Adrenal gland (tissue), 12 donors: ENCODE results near the gene UVRAG. TPM values are rescaled to one million over a fixed set of nuclear protein-coding genes. Genes with fewer than 3 reads are reported as not detected.

ENCODE experiments used
- DNase-seq, 7 donors: peaks; one replicate each; pipeline ENCODE4 v3.0.0-alpha.2; 2019 to 2020
- H3K27ac ChIP-seq, 5 donors: fragments of 200-600 bp; sonication (generic) in 4 of 5; 1 replicate in 3 of 5; 2 replicates in 2 of 5; pipeline versions ENCODE4 v1.5.1 to v1.8.0; 2016 to 2020; ENCODE audit warnings: mild to moderate bottlenecking in 1 of 5
- H3K27me3 ChIP-seq: fragments of 200-600 bp; 2 replicates; pipeline ENCODE4 v1.8.0; 2021
- H3K36me3 ChIP-seq, 2 donors: fragments of 200-600 bp; replicated peaks in 1 of 2; 1 replicate in 1 of 2; 2 replicates in 1 of 2; pipeline versions ENCODE4 v1.5.1 to v1.8.0; 2018 to 2022
- H3K4me1 ChIP-seq, 2 donors: fragments of 200-600 bp; replicated peaks in 1 of 2; 1 replicate in 1 of 2; 2 replicates in 1 of 2; pipeline versions ENCODE4 v1.5.1 to v1.8.0; 2018 to 2021
- H3K4me3 ChIP-seq, 4 donors: fragments of 200-600 bp; sonication (generic) in 3 of 4; one replicate each; pipeline ENCODE4 v1.5.1; 2016 to 2018
- H3K9me3 ChIP-seq, 3 donors: fragments of 200-600 bp; sonication (generic) in 1 of 3; replicated peaks in 1 of 3; 1 replicate in 2 of 3; 2 replicates in 1 of 3; pipeline versions ENCODE4 v1.5.1 to v1.8.0; 2016 to 2021
- POLR2A ChIP-seq, 2 donors: fragments of 450-650 bp; IDR thresholded peaks; one replicate each; pipeline ENCODE4 v1.6.1; 2017; ENCODE audit warnings: antibody characterized with exemption in 2 of 2, mild to moderate bottlenecking in 2 of 2, moderate library complexity in 1 of 2
- WGBS, 4 donors: extraction: QIAGEN DNeasy Blood & Tissue Kit in 2 of 4; methylation state at CpG; one replicate each; pipeline versions ENCODE4 v1.1.5 to v1.1.7; 2013 to 2017; 5-methylcytosine and 5-hydroxymethylcytosine counted together
- intact Hi-C, 2 donors: fragments of 100-400 bp; cut with DNase I; formaldehyde crosslinking; loops; one replicate each; pipeline versions ENCODE4 v1.14.1 to v1.15.0; 2022 to 2023
- polyA plus RNA-seq, 3 donors: library from polyadenylated mRNA; stranded (reverse); fragments of 200-250 nt in 2 of 3; fragments of 350-450 nt in 1 of 3; fragmentation: Illumina TruSeq in 1 of 3; extraction: RNeasy Lipid Tissue Mini Kit (QIAGEN cat#74804) in 1 of 3; gene quantifications; one replicate each; pipeline ENCODE4 v1.2.3, GENCODE V29; 2013 to 2014
- total RNA-seq, 9 donors: library from RNA; depleted of rRNA in 4 of 9; stranded (reverse); fragments of >200 nt in 4 of 9; fragments of 120-200 nt in 1 of 9; fragmentation: NEBNext Ultra II Directional in 1 of 9; extraction: Animal tissue kit (Norgen Biotek cat#: 25700) in 1 of 9; gene quantifications; one replicate each; pipeline versions ENCODE4 v1.1.0 to v1.2.4, GENCODE V29; 2013 to 2023
- TF ChIP-seq, protein P1 (sequence below), 6 experiments: fragments of 450-650 bp in 4 of 6; fragments of 200-600 bp in 2 of 6; sonication (generic) in 1 of 6; IDR thresholded peaks; 1 replicate in 5 of 6; 2 replicates in 1 of 6; pipeline versions ENCODE4 v1.5.1 to v1.8.0; 2016 to 2021; ENCODE audit warnings: antibody characterized with exemption in 6 of 6, mild to moderate bottlenecking in 2 of 6, moderate library complexity in 1 of 6
- donor health status: healthy with polysubstance abuse.
- donor health status: Bipolar disorder and iron deficiency.
- donor health status: DM: yes; HTN: yes; CAD: no.
- donor health status: DM: no; HTN: no; CAD: no.
- donor health status: DM: no; HTN: no; CAD: no.
- donor health status: DM: yes; HTN: yes; CAD: no.

UVRAG gene
- total and polyA plus RNA-seq, 12 donors = 10.9 to 61.4 (median 28.5) TPM

DNA sequence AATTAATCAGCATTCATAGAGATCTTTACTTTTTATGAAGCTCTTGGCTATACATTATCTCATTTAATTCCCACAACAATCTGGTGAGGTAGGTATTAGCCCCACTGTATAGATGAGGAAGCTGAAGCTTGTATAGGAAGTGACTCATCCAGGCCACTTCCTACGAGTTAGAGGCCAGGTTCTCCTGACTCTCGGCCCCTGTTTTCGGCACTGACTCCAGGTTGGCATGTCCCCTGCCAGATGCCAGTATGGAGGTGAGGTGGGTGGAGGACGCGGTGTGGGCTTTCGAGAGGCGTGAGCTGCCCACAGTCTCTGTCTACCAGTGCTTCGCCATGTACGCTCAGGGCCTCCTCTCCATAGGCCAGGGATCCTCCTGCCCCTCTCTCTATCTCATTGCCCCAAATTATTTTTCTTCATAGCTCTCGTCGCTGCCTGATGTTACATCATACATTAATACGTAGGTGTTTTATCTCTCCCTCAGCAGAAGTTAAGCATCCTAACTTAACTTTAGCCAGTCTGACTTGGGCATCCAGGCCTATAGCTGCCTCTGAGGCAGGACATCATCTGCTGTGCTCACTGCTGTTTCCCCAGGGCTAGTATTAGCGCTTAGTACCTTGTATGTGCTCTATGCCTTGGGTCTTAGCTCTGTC lies 37.4 kb upstream of the UVRAG start:
- Histone ChIP-seq H3K27ac (no peak overlapping the region), H3K36me3 (no peaks in the 10 kb centered on the region), H3K4me1 (no peaks in the 10 kb centered on the region), H3K27me3 (no peaks in the 10 kb centered on the region), H3K4me3 (no peak overlapping the region), H3K9me3 (no peaks in the 10 kb centered on the region)
- WGBS, 4 donors = 78 to 91% (median 87%) methylated on average over 13 of the region's 13 CpGs
- intact Hi-C loops = no loop called here
- TF ChIP-seq POLR2A (IDR thresholded peaks at IDR 0.05) = no peak
- TF ChIP-seq, protein P1, sequence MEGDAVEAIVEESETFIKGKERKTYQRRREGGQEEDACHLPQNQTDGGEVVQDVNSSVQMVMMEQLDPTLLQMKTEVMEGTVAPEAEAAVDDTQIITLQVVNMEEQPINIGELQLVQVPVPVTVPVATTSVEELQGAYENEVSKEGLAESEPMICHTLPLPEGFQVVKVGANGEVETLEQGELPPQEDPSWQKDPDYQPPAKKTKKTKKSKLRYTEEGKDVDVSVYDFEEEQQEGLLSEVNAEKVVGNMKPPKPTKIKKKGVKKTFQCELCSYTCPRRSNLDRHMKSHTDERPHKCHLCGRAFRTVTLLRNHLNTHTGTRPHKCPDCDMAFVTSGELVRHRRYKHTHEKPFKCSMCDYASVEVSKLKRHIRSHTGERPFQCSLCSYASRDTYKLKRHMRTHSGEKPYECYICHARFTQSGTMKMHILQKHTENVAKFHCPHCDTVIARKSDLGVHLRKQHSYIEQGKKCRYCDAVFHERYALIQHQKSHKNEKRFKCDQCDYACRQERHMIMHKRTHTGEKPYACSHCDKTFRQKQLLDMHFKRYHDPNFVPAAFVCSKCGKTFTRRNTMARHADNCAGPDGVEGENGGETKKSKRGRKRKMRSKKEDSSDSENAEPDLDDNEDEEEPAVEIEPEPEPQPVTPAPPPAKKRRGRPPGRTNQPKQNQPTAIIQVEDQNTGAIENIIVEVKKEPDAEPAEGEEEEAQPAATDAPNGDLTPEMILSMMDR (IDR thresholded peaks at IDR 0.05) = no peak
- no peak for DNase-seq

DNA sequence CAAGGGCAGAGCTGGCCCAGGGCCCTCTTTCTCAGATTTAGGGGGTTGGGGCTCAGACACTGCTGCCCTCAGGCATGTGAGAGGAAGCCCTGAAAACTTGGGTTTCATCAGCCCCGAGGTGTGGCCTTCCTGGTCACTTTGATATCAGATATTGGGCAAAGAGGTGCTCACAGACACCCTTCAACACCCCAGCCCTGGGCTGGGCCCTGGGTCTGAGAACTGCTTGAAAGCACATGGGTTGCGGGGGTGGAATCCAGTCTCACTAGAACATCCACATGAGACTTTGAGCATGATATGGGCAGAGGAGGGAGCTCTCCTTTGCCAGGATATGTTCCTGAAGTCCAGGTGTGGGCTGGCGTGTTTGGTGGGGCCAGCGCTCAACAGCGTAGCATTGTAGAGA lies 36.0 kb upstream of the UVRAG start:
- H3K27me3 ChIP-seq = no peaks in the 10 kb centered on the region
- H3K4me1 ChIP-seq = no peaks in the 10 kb centered on the region
- no peak overlapping the region for H3K27ac ChIP-seq
- WGBS, 4 donors = 88 to 92% (median 89%) methylated on average over 4 to 5 of the region's 5 CpGs
- H3K9me3 ChIP-seq = no peaks in the 10 kb centered on the region
- intact Hi-C loops = no loop called here
- H3K36me3 ChIP-seq = no peaks in the 10 kb centered on the region
- no peak overlapping the region for H3K4me3 ChIP-seq
- no peak for TF ChIP-seq POLR2A (IDR thresholded peaks at IDR 0.05)
- TF ChIP-seq, protein P1 (IDR thresholded peaks at IDR 0.05) = no peak
- no peak for DNase-seq

GRCh38 chr11:75779960-75780359 lies 35.0 kb upstream of the UVRAG start:
- Histone ChIP-seq H3K36me3 (no peaks in the 10 kb centered on the region), H3K27me3 (no peaks in the 10 kb centered on the region), H3K27ac (no peak overlapping the region), H3K4me1 (no peaks in the 10 kb centered on the region), H3K4me3 (no peak overlapping the region), H3K9me3 (no peaks in the 10 kb centered on the region)
- intact Hi-C loops = no loop called here
- WGBS, 4 donors = 83 to 100% (median 89%) methylated on average over 1 to 2 of the region's 2 CpGs
- TF ChIP-seq POLR2A (IDR thresholded peaks at IDR 0.05) = no peak
- TF ChIP-seq, protein P1 (IDR thresholded peaks at IDR 0.05) = no peak
- no peak for DNase-seq

GRCh38 chr11:75780888-75781287 lies 34.1 kb upstream of the UVRAG start:
- Histone ChIP-seq H3K27ac (no peak overlapping the region), H3K9me3 (no peaks in the 10 kb centered on the region), H3K4me3 (no peak overlapping the region), H3K4me1 (no peaks in the 10 kb centered on the region), H3K27me3 (no peaks in the 10 kb centered on the region), H3K36me3 (no peaks in the 10 kb centered on the region)
- intact Hi-C loops = no loop called here
- no peak for DNase-seq
- WGBS, 4 donors = 71 to 77% (median 71%) methylated on average over 1 to 3 of the region's 3 CpGs
- TF ChIP-seq, protein P1 (IDR thresholded peaks at IDR 0.05) = no peak
- no peak for TF ChIP-seq POLR2A (IDR thresholded peaks at IDR 0.05)
